ENCODE results near the gene OTX2.

DNA sequence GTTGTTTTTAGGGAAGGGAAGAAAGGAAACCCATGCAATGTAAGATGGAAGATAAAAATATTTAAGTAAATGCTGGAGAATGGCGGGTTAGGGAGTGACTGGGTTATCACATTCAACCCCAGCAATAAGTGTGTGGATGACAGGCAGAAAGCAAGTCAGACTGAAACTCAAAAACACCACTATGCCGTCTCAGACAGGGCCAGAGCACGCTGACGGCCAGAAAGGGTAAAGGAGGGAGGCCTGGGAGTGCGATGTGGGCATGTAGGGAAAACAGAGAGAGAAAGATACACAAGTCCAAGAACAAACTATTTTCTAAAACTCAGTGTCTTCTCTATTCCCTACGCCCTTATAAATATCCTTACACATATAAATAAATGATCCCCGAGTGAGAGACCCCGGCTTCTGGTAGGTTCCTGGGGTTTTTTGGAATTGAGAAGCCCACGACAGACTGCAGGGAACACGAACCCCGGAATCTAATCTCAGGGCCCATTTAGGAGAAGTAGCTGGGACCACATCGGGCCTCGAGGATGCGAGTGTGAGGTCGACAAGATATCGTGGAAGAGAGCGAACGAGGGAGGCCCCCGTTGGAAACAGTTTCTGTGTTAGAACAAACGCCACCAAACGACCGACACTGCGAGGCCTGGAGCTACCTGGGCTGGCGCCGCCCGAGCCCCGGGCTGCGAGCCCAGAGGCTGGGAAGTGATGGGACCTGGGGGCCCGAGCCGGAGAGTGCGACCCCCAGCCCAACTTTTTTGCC is 735 bp upstream of the OTX2 start:
- TF ChIP-seq, protein P1, sequence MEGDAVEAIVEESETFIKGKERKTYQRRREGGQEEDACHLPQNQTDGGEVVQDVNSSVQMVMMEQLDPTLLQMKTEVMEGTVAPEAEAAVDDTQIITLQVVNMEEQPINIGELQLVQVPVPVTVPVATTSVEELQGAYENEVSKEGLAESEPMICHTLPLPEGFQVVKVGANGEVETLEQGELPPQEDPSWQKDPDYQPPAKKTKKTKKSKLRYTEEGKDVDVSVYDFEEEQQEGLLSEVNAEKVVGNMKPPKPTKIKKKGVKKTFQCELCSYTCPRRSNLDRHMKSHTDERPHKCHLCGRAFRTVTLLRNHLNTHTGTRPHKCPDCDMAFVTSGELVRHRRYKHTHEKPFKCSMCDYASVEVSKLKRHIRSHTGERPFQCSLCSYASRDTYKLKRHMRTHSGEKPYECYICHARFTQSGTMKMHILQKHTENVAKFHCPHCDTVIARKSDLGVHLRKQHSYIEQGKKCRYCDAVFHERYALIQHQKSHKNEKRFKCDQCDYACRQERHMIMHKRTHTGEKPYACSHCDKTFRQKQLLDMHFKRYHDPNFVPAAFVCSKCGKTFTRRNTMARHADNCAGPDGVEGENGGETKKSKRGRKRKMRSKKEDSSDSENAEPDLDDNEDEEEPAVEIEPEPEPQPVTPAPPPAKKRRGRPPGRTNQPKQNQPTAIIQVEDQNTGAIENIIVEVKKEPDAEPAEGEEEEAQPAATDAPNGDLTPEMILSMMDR (IDR thresholded peaks at IDR 0.05), result no peak
- TF ChIP-seq EP300 (IDR thresholded peaks at IDR 0.05), result no peak
- no peak for TF ChIP-seq POLR2A (IDR thresholded peaks at IDR 0.05)
- no peak for TF ChIP-seq POLR2AphosphoS5 (IDR thresholded peaks at IDR 0.05)
